H9 (cell line): ENCODE data around the gene MYO15B. TPM values are rescaled to one million over a fixed set of nuclear protein-coding genes. Genes with fewer than 3 reads are reported as not detected.

Experiments
- DNase-seq: peaks from one replicate; pipeline ENCODE4 v3.0.0-alpha.2; 2017
- H2AFZ ChIP-seq: one replicate; pipeline ENCODE4 v1.6.1; 2013; ENCODE audit warnings: mild to moderate bottlenecking, low read length, control low read depth, moderate library complexity
- H2AK5ac ChIP-seq: 2 replicates; pipeline ENCODE4 v1.6.1; 2013; ENCODE audit warnings: low read length, control low read depth, mixed read lengths; ENCODE audit not compliant: insufficient read length
- H2BK120ac ChIP-seq: one replicate; pipeline ENCODE4 v1.6.1; 2013; ENCODE audit warnings: low read depth, mild to moderate bottlenecking, low read length, control low read depth, inconsistent platforms; ENCODE audit not compliant: poor library complexity, severe bottlenecking
- H2BK12ac ChIP-seq: 2 replicates; pipeline ENCODE4 v1.6.1; 2013; ENCODE audit warnings: low read length, control low read depth, mixed read lengths, low read depth; ENCODE audit not compliant: insufficient read length
- H2BK15ac ChIP-seq: 2 replicates; pipeline ENCODE4 v1.6.1; 2013; ENCODE audit warnings: low read depth, low read length, control low read depth
- H2BK20ac ChIP-seq: one replicate; pipeline ENCODE4 v1.6.1; 2013; ENCODE audit warnings: low read depth, mild to moderate bottlenecking, low read length, control low read depth, inconsistent platforms; ENCODE audit not compliant: poor library complexity, severe bottlenecking
- H2BK5ac ChIP-seq: 2 replicates; pipeline ENCODE4 v1.6.1; 2013; ENCODE audit warnings: low read length, control low read depth, mixed read lengths; ENCODE audit not compliant: insufficient read length
- H3K14ac ChIP-seq: 2 replicates; pipeline ENCODE4 v1.6.1; 2013; ENCODE audit warnings: low read length, control low read depth; ENCODE audit not compliant: insufficient read depth
- H3K18ac ChIP-seq: 2 replicates; pipeline ENCODE4 v1.6.1; 2013; ENCODE audit warnings: low read depth, mild to moderate bottlenecking, mixed read lengths, low read length, control low read depth; ENCODE audit not compliant: insufficient read length
- H3K23ac ChIP-seq: 2 replicates; pipeline ENCODE4 v1.6.1; 2013; ENCODE audit warnings: low read length, control low read depth, mixed read lengths, low read depth; ENCODE audit not compliant: insufficient read length
- H3K23me2 ChIP-seq: 2 replicates; pipeline ENCODE4 v1.6.1; 2013; ENCODE audit warnings: low read depth, mild to moderate bottlenecking, mixed read lengths, low read length, control low read depth; ENCODE audit not compliant: insufficient read length, poor library complexity, severe bottlenecking
- H3K27ac ChIP-seq: 2 replicates; pipeline ENCODE4 v1.5.1; 2013; ENCODE audit warnings: low read length, control low read depth, mixed read lengths, low read depth; ENCODE audit not compliant: insufficient read length
- H3K27me3 ChIP-seq: 2 replicates; pipeline ENCODE4 v1.6.1; 2013; ENCODE audit warnings: low read length, control low read depth, inconsistent platforms; ENCODE audit not compliant: insufficient read depth
- H3K4ac ChIP-seq: 2 replicates; pipeline ENCODE4 v1.6.1; 2013; ENCODE audit warnings: low read depth, mild to moderate bottlenecking, control low read depth, inconsistent platforms, low read length, moderate library complexity
- H3K4me1 ChIP-seq: 2 replicates; pipeline ENCODE4 v1.6.1; 2013; ENCODE audit warnings: low read length, control low read depth, inconsistent platforms; ENCODE audit not compliant: insufficient read depth
- H3K4me2 ChIP-seq: 2 replicates; pipeline ENCODE4 v1.6.1; 2013; ENCODE audit warnings: low read length, control low read depth, mixed read lengths; ENCODE audit not compliant: insufficient read length, insufficient read depth
- H3K56ac ChIP-seq: 2 replicates; pipeline ENCODE4 v1.6.1; 2013; ENCODE audit warnings: low read depth, mild to moderate bottlenecking, mixed read lengths, low read length, control low read depth; ENCODE audit not compliant: insufficient read length
- H3K79me1 ChIP-seq: 2 replicates; pipeline ENCODE4 v1.6.1; 2013; ENCODE audit warnings: low read depth, mild to moderate bottlenecking, moderate library complexity, low read length, control low read depth, inconsistent platforms; ENCODE audit not compliant: insufficient read depth, poor library complexity, severe bottlenecking
- H3K79me2 ChIP-seq: 2 replicates; pipeline ENCODE4 v1.6.1; 2013; ENCODE audit warnings: low read length, control low read depth, inconsistent platforms; ENCODE audit not compliant: insufficient read depth
- H3K9ac ChIP-seq: 2 replicates; pipeline ENCODE4 v1.6.1; 2013; ENCODE audit warnings: low read length, control low read depth, mixed read lengths; ENCODE audit not compliant: insufficient read length; ENCODE audit errors: extremely low read depth
- H3K9me3 ChIP-seq: one replicate; pipeline ENCODE4 v1.6.1; 2013; ENCODE audit warnings: low read depth, low read length, inconsistent platforms; ENCODE audit not compliant: control insufficient read depth
- H3T11ph ChIP-seq: one replicate; pipeline ENCODE4 v1.6.1; 2013; ENCODE audit warnings: mild to moderate bottlenecking, low read length, control low read depth, inconsistent platforms
- H4K20me1 ChIP-seq: one replicate; pipeline ENCODE4 v1.6.1; 2013; ENCODE audit not compliant: control insufficient read depth, insufficient read length, insufficient read depth
- H4K5ac ChIP-seq: 2 replicates; pipeline ENCODE4 v1.6.1; 2013; ENCODE audit warnings: low read depth, mild to moderate bottlenecking, mixed read lengths, low read length, control low read depth; ENCODE audit not compliant: insufficient read length
- H4K8ac ChIP-seq: replicated peaks from 2 replicates; pipeline ENCODE4 v1.6.1; 2013; ENCODE audit warnings: low read length, control low read depth, mixed read lengths, low read depth; ENCODE audit not compliant: insufficient read length
- H4K91ac ChIP-seq: 2 replicates; pipeline ENCODE4 v1.6.1; 2013; ENCODE audit warnings: low read depth, mild to moderate bottlenecking, moderate library complexity, mixed read lengths, low read length, control low read depth; ENCODE audit not compliant: insufficient read length
- H3K27ac Mint-ChIP-seq, 3 experiments: 2 replicates in 2 of 3; 3 replicates in 1 of 3; pipeline ENCODE4 v1.8.0; 2020 to 2021; ENCODE audit warnings: mixed read lengths in 3 of 3, mild to moderate bottlenecking in 1 of 3, moderate library complexity in 1 of 3
- H3K27me3 Mint-ChIP-seq: 2 replicates; pipeline ENCODE4 v1.8.0; 2021; ENCODE audit warnings: low read depth, mild to moderate bottlenecking, moderate library complexity, mixed read lengths
- H3K36me3 Mint-ChIP-seq, 3 experiments: 2 replicates in 2 of 3; 3 replicates in 1 of 3; pipeline ENCODE4 v1.8.0; 2020 to 2021; ENCODE audit warnings: low read depth in 3 of 3, mixed read lengths in 3 of 3; ENCODE audit not compliant: insufficient read depth in 1 of 3
- H3K4me1 Mint-ChIP-seq, 2 experiments: 2 replicates each; pipeline ENCODE4 v1.8.0; 2020; ENCODE audit warnings: mixed read lengths in 2 of 2
- H3K4me3 Mint-ChIP-seq, 2 experiments: 2 replicates in 1 of 2; 3 replicates in 1 of 2; pipeline ENCODE4 v1.8.0; 2020 to 2021; ENCODE audit warnings: mild to moderate bottlenecking in 2 of 2, mixed read lengths in 2 of 2, moderate library complexity in 1 of 2
- H3K9me3 Mint-ChIP-seq, 2 experiments: 2 replicates in 1 of 2; 3 replicates in 1 of 2; pipeline ENCODE4 v1.8.0; 2020; ENCODE audit warnings: mild to moderate bottlenecking in 2 of 2, mixed read lengths in 2 of 2, moderate library complexity in 1 of 2
- WGBS: extraction: QIAGEN DNeasy Blood & Tissue Kit; methylation state at CpG from one replicate; pipeline ENCODE4 v1.1.7; 2013; ENCODE audit warnings: missing lambda C conversion rate, low lambda C conversion rate, mixed read lengths; ENCODE audit not compliant: insufficient read length; ENCODE audit errors: extremely low coverage; 5-methylcytosine and 5-hydroxymethylcytosine counted together
- total RNA-seq: library from RNA; stranded (reverse); gene quantifications from 2 replicates; pipeline ENCODE4 v1.2.1, GENCODE V29; 2021
- TF ChIP-seq, protein P1 (sequence below): fragments of 200-600 bp; sonication (generic); conservative IDR thresholded peaks from 3 replicates; pipeline ENCODE4 v1.8.0; 2021; ENCODE audit warnings: antibody characterized with exemption, mild to moderate bottlenecking

The MYO15B gene
- total RNA-seq, 1 experiment from 2014 or later = 41.9 TPM

- H3K36me3 Mint-ChIP-seq = peaks cover 12 to 54% (median 53%) of the 10 kb centered on the region in 3 experiments; a peak in 6 of 7 replicates
- Histone ChIP-seq H2BK5ac (no peak overlapping the region), H2BK120ac (no peak overlapping the region), H3K56ac (no peak overlapping the region), H3K18ac (no peak overlapping the region), H4K5ac (no peak overlapping the region), H3K4ac (no peak overlapping the region), H3K14ac (no peak overlapping the region), H3K27me3 (no peaks in the 10 kb centered on the region), H2BK15ac (no peak overlapping the region), H3K79me1 (peaks cover 3% of the 10 kb centered on the region), H3K79me2 (peaks cover 17% of the 10 kb centered on the region; the same call in 1 of the 2 replicates), H3K27ac (no peak overlapping the region), H3K4me1 (no peaks in the 10 kb centered on the region), H4K20me1 (no peaks in the 10 kb centered on the region), H3K4me2 (no peak overlapping the region), H4K8ac (no peak overlapping the region), H3T11ph (no peak overlapping the region), H2AFZ (no peak overlapping the region), H3K23me2 (peaks cover 4% of the 10 kb centered on the region), H3K9me3 (no peaks in the 10 kb centered on the region), H4K91ac (no peak overlapping the region), H3K9ac (no peak overlapping the region), H3K23ac (no peak overlapping the region), H2BK12ac (no peak overlapping the region), H2BK20ac (no peak overlapping the region), H2AK5ac (no peak overlapping the region)
- no peaks in the 10 kb centered on the region for H3K27me3 Mint-ChIP-seq
- no peak for DNase-seq
- WGBS = no CpG with 5 or more reads among the region's 5 CpGs
- H3K4me1 Mint-ChIP-seq = peaks cover 5 to 9% of the 10 kb centered on the region in 2 experiments
- H3K27ac Mint-ChIP-seq = 0 out of 7 replicates have a peak overlapping the region, but pooled peaks of 1 of the 3 experiments have one; percentile 54
- TF ChIP-seq, protein P1, sequence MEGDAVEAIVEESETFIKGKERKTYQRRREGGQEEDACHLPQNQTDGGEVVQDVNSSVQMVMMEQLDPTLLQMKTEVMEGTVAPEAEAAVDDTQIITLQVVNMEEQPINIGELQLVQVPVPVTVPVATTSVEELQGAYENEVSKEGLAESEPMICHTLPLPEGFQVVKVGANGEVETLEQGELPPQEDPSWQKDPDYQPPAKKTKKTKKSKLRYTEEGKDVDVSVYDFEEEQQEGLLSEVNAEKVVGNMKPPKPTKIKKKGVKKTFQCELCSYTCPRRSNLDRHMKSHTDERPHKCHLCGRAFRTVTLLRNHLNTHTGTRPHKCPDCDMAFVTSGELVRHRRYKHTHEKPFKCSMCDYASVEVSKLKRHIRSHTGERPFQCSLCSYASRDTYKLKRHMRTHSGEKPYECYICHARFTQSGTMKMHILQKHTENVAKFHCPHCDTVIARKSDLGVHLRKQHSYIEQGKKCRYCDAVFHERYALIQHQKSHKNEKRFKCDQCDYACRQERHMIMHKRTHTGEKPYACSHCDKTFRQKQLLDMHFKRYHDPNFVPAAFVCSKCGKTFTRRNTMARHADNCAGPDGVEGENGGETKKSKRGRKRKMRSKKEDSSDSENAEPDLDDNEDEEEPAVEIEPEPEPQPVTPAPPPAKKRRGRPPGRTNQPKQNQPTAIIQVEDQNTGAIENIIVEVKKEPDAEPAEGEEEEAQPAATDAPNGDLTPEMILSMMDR = no peak
- H3K4me3 Mint-ChIP-seq = no peak overlapping the region
- H3K9me3 Mint-ChIP-seq = no peaks in the 10 kb centered on the region
Observed at GRCh38 chr17:75670868-75671267, 83.3 kb downstream of the MYO15B start.
